ENCODE measurements around the gene CDH4. TPM values are rescaled to one million over a fixed set of nuclear protein-coding genes. Genes with fewer than 3 reads are reported as not detected.

The CDH4 gene
- total and polyA plus RNA-seq, 12 donors, result 0.04 to 0.25 (median 0.08) TPM; not detected in 5

DNA sequence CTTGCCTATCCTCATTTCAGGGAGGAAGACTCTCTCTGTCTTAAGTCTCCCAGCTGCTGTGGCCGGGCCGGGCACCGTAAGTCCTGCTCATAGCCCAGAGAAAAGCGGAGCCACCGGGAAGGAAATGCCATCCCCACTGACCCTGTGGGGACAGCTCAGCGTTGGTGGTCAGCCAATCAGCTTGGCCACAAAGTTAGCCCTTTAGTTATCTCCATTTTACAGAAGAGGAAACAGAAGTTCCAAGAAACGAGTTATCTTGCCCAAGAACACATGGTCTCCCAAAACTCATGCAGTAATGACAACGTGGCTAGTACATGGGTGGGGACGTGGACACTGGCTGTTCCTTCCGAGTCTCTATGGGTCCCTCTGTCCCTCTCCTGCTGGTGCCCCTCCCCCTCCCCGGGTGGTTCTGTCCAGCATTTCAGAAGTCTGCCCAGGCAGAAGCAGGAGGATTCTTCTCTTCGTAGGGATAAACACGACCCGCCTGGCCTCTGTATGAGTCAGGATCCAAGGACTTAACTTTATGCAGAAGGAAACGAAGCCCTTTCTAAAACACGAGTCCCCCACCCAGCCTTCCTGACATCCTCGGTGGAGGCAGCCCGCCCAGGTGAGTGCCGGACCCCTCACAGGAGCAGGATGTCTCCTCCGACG lies 273.8 kb downstream of the CDH4 start:
- no peaks in the 10 kb centered on the region for H3K9me3 ChIP-seq
- DNase-seq (no peak), ATAC-seq (no peak)
- 46 to 55% methylated on average over 21 of the region's 21 CpGs for WGBS, 2 donors
- TF ChIP-seq, protein P1, sequence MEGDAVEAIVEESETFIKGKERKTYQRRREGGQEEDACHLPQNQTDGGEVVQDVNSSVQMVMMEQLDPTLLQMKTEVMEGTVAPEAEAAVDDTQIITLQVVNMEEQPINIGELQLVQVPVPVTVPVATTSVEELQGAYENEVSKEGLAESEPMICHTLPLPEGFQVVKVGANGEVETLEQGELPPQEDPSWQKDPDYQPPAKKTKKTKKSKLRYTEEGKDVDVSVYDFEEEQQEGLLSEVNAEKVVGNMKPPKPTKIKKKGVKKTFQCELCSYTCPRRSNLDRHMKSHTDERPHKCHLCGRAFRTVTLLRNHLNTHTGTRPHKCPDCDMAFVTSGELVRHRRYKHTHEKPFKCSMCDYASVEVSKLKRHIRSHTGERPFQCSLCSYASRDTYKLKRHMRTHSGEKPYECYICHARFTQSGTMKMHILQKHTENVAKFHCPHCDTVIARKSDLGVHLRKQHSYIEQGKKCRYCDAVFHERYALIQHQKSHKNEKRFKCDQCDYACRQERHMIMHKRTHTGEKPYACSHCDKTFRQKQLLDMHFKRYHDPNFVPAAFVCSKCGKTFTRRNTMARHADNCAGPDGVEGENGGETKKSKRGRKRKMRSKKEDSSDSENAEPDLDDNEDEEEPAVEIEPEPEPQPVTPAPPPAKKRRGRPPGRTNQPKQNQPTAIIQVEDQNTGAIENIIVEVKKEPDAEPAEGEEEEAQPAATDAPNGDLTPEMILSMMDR (IDR thresholded peaks at IDR 0.05), result no peak
- no peak overlapping the region for H3K27ac ChIP-seq
- H3K27me3 ChIP-seq, result peaks cover 0 to 32% (median 23%) of the 10 kb centered on the region in 7 donors
- no peaks in the 10 kb centered on the region for H3K4me1 ChIP-seq
- no peak overlapping the region for H3K4me3 ChIP-seq
- H3K36me3 ChIP-seq, result no peaks in the 10 kb centered on the region
- intact Hi-C loops (cut with DNase I), result no loop called here

GRCh38 chr20:61526907-61527306 lies 274.8 kb downstream of the CDH4 start:
- peaks cover 0 to 34% (median 23%) of the 10 kb centered on the region in 7 donors for H3K27me3 ChIP-seq
- 91 to 94% methylated on average over 13 of the region's 13 CpGs for WGBS, 2 donors
- TF ChIP-seq, protein P1 (IDR thresholded peaks at IDR 0.05), result no peak
- ATAC-seq (no peak), DNase-seq (no peak)
- no peak overlapping the region for H3K4me3 ChIP-seq
- no peak overlapping the region for H3K27ac ChIP-seq
- H3K36me3 ChIP-seq, result no peaks in the 10 kb centered on the region
- no peaks in the 10 kb centered on the region for H3K9me3 ChIP-seq
- intact Hi-C loops (cut with DNase I), result no loop called here
- H3K4me1 ChIP-seq, result no peaks in the 10 kb centered on the region

DNA sequence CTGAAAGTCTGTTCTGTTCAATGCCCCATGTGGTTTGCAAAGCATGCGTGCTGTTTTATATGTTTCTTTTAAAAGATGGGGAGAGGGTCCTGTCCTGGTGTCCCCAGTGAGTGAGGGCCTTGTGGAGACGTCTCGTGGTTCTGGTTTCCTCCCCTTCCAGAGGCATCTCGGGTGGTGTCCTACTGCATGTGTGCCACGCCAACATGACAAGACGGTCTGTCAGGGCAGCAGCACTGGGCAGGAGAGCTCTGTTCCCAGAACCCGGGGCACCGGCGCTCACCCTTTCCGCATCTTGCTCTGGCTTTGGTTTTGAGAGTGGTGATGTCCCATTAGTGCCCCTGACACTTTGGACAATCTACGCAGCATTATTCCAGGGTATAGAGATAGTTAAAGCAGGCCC lies 275.6 kb downstream of the CDH4 start:
- WGBS, 2 donors, result 88 to 92% methylated on average over 11 of the region's 11 CpGs

GRCh38 chr20:61528591-61528990 lies 276.5 kb downstream of the CDH4 start:
- 78 to 83% methylated on average over 9 of the region's 9 CpGs for WGBS, 2 donors
- no peak overlapping the region for H3K4me3 ChIP-seq
- H3K36me3 ChIP-seq, result no peaks in the 10 kb centered on the region
- no peak for DNase-seq
- H3K9me3 ChIP-seq, result no peaks in the 10 kb centered on the region
- H3K4me1 ChIP-seq, result no peaks in the 10 kb centered on the region
- ATAC-seq, result no peak
- intact Hi-C loops (cut with DNase I), result no loop called here
- H3K27me3 ChIP-seq, result peaks cover 0 to 42% (median 21%) of the 10 kb centered on the region in 7 donors
- TF ChIP-seq, protein P1 (IDR thresholded peaks at IDR 0.05), result no peak
- H3K27ac ChIP-seq, result no peak overlapping the region

More for the DNA sequence above, 275.6 kb downstream of the CDH4 start:
- ATAC-seq, result no peak
- H3K36me3 ChIP-seq, result no peaks in the 10 kb centered on the region
- H3K27ac ChIP-seq, result no peak overlapping the region
- H3K27me3 ChIP-seq, result peaks cover 0 to 41% (median 22%) of the 10 kb centered on the region in 7 donors
- intact Hi-C loops (cut with DNase I), result no loop called here
- no peak for DNase-seq
- no peaks in the 10 kb centered on the region for H3K4me1 ChIP-seq
- TF ChIP-seq, protein P1 (IDR thresholded peaks at IDR 0.05), result no peak
- H3K4me3 ChIP-seq, result no peak overlapping the region
- H3K9me3 ChIP-seq, result no peaks in the 10 kb centered on the region

Data from heart right ventricle (tissue), 16 donors.